ENCODE measurements around the gene TFEB.

The TFEB gene

GRCh38 chr6:41674231-41675000, 61.0 kb downstream of the TFEB start:
- DNase-seq (ENCODE audit: low spot score), result no peak

GRCh38 chr6:41673704-41674000, 61.8 kb downstream of the TFEB start:
- DNase-seq (ENCODE audit: low spot score), result no peak

- no peak for DNase-seq (ENCODE audit: low spot score)
Measured at GRCh38 chr6:41672816-41673703, 62.3 kb downstream of the TFEB start.

DNA sequence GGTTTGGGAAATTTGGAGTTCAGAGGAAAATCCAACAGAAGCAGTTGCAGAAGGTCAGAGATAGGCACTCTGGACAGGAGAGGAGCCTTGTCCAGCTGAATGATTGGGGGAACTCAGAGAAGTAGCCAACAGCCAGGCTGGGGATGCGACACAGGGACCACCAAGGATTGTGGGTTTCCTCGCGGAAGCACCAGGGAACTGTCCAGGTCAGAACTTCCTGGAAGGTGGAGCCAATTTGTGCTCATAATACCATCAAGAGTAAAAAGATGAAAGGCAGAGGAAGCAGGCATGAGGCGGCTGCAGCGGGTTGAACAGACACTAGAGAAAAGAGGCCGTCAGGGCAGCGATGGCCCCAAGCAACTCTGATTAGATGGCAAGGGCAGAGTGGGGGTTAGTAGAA, 63.4 kb downstream of the TFEB start:
- no peak for DNase-seq (ENCODE audit: low spot score)

DNA sequence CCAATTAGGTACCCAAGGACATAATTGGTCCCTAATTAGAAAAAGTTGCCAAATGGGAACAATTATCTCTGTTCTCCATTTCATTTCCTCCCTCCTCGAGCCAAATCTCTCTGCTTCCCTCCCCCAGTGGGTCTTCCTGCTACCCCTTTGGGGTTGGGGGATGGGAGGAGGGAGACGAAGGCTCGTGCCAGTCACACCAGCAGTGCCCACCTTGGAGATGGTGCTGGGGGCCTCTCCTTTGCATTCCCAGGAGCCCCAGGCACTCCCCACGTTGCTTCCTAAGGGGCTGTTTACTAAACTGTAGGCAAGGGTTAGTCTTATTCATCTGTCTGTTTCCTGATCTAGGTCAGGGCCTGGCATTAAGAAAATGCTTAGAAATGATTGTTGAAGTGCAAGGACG, 64.0 kb downstream of the TFEB start:
- no peak for DNase-seq (ENCODE audit: low spot score)

DNA sequence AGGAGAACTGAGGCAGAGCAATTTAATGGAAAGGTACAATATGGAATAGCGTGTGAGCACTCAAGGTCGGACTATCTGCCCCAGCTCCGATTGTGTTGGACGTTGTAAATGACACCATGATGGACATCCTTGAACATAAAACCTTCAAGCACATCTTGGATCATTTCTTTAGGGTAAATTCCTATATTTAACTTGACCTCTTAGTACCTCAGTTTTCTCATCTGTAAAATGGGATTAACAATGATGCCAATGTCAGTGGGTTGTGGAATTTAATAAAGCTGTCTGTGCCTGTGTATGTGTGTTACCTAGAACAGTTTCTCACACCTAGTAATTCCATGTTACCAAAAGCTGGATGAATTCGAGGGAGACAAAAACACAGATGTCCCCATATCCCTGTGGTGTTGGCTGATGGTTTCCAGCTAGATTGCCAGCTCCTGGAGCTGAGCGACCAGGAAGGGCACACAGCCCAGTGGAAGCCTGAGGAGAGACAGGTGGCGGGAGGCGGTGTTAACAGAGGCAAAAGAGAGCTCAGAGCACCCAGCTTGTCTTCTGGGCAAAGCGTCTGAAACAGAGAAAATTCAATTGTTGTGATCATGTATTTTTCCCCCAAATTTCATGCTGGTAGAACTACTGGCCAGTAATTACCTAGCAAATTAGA, 64.6 kb downstream of the TFEB start:
- no peak for DNase-seq (ENCODE audit: low spot score)

GRCh38 chr6:41668968-41669367, 66.4 kb downstream of the TFEB start:
- no peak for DNase-seq (ENCODE audit: low spot score)

DNA sequence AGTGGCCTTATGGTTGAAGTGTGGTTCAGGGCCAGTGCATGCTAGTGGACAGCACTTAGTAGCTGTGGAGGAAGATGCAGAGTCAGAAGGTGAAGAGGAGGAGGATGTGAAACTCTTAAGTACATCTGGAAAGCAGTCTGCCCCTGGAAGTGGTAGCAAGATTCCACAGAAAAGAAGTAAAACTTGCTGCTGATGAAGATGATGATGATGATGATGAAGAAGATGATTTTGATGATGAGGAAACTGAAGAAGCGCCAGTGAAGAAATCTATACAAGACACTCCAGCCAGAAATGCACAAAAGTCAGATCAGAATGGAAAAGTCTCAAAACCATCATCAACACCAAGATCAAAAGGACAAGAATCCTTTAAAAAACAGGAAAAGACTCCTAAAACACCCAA, 68.2 kb downstream of the TFEB start:
- no peak for DNase-seq (ENCODE audit: low spot score)

- no peak for DNase-seq (ENCODE audit: low spot score)
Measured at GRCh38 chr6:41664271-41664670, 71.1 kb downstream of the TFEB start.

DNA sequence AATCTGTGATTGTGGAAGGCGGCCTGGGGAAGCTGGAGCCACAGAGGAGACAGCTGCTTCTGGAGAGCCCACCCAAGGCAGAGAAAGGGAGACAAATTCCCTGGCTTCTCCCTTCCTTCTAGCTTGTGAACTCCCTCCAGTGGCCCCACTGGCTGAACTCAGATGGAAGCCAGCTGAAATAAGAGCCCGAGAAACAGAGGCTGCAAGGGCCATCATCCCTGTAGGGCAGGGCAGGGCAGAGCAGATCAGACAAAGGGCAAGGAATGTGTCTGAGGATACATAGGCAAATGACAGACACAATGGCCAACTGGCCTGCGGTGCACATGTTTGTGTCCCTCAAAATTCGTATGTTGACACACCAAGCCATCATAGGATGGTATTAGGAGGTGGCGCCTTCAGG, 71.8 kb downstream of the TFEB start:
- no peak for DNase-seq (ENCODE audit: low spot score)

GRCh38 chr6:41659935-41660334, 75.5 kb downstream of the TFEB start:
- no peak for DNase-seq (ENCODE audit: low spot score)

GRCh38 chr6:41658636-41659035, 76.8 kb downstream of the TFEB start:
- no peak for DNase-seq (ENCODE audit: low spot score)

DNA sequence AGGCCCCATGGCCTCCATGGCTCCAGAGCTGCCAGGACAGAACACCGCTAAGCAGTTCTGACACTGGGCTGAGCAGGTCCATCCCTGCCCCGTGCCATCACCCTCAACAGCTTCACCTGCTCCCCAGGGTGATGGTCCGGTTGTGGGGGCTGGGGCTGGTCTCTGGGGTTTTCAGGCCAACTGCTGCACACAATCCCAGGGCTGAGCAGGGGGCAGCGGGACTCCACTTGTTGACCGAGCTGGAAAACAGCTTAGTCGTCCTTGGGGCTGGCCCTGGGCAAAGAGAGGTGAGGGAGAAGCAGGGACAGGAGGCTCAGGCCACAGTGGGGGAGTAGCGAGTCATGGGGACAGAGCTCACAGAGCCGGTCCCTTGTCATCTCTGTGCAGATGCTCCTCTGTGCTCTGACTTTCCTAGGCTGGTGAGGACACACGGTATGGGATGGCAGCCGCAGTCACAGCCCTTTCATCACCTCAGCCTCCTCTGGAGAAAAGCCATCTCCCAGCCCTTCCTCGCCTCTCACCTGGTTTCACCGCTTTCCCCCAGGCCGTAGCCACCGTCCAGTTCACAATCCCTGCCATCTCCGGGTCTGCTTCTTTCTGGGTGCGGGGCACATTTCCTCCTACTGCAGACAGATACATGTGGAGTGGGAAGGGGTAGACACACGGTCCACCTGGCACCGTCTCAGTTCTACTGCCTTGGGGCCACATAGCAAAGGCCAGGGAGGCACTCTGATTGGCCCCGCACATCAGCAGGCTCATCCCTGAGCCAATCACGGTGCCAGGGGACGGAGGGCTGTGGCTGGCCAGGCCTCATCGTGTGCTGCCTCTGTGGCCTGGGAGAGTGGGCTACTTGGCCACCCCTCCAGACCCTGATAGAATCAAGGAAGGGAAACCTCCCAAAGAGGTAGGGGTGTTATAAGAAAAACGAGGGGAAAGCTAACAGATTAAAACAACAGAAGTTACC, 78.0 kb downstream of the TFEB start:
- DNase-seq (ENCODE audit: low spot score), result no peak

- no peak for DNase-seq (ENCODE audit: low spot score)
Measured at GRCh38 chr6:41656002-41656691, 79.3 kb downstream of the TFEB start.

DNA sequence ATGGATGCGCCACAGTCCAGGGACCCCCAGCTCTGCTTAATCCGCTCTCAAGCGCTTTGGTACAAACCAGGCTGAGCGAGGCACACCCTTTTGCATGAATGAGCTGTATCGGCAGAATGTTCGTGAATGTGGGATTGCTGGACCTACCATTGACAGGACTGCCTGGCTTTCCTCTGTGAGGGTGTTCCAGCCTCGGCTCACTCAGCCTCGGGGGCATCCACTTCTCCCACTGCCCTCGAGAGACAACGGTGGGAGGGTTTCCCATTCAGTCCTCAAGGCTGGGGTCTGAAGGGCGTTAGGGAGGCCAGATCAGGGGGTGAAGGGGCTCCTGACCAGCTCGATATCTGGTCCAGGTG, 79.8 kb downstream of the TFEB start:
- no peak for DNase-seq (ENCODE audit: low spot score)

GRCh38 chr6:41655176-41655575, 80.2 kb downstream of the TFEB start:
- DNase-seq (ENCODE audit: low spot score), result no peak

GRCh38 chr6:41654698-41655151, 80.7 kb downstream of the TFEB start:
- no peak for DNase-seq (ENCODE audit: low spot score)

- DNase-seq (ENCODE audit: low spot score), result no peak
Measured at GRCh38 chr6:41654151-41654697, 81.2 kb downstream of the TFEB start.

DNA sequence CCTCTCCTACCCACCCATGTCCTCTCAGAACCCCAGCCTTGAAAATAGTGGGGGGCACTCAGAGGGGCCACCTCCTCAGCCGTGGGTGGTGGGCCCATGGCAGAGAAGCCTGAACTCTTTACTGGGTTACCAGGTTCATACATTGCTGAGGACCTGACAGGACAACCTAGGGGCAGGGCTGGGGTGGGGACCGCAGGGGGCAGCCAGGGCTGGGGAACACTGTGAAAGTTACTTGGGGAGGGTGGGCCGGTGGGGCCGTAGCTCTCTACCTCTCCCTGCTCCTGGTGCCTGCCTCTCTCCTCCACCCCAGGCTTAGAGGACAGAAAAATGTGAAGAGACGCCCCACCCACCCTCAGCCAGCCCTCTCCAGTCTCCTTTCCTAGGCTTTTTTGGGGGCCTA, 81.7 kb downstream of the TFEB start:
- DNase-seq (ENCODE audit: low spot score), result no peak

- DNase-seq (ENCODE audit: low spot score), result no peak
Measured at GRCh38 chr6:41652866-41653652, 82.3 kb downstream of the TFEB start.
